HL-60 (cell line): ENCODE data around the gene GRAMD4.
A peak's percentile ranks its signal among the peaks of the same experiment; 100 is the strongest.

Source experiments
- GABPA ChIP-seq: IDR thresholded peaks from 2 replicates; pipeline ENCODE4 v1.6.1; 2012; ENCODE audit warnings: low read depth
- POLR2AphosphoS5 ChIP-seq: IDR thresholded peaks from 2 replicates; pipeline ENCODE4 v1.6.1; 2012; ENCODE audit warnings: low read depth
- SPI1 ChIP-seq: IDR thresholded peaks from 2 replicates; pipeline ENCODE4 v1.6.1; 2012; ENCODE audit warnings: low read depth, mild to moderate bottlenecking, borderline replicate concordance
- TF ChIP-seq, protein P1 (sequence below): IDR thresholded peaks from one replicate; pipeline ENCODE4 v1.5.1; 2011; ENCODE audit warnings: low read length, control low read depth, inconsistent platforms; ENCODE audit not compliant: insufficient read depth
- TF ChIP-seq, protein P2 (sequence below): IDR thresholded peaks from 2 replicates; pipeline ENCODE4 v1.6.1; 2012; ENCODE audit warnings: low read depth; ENCODE audit not compliant: insufficient replicate concordance

DNA sequence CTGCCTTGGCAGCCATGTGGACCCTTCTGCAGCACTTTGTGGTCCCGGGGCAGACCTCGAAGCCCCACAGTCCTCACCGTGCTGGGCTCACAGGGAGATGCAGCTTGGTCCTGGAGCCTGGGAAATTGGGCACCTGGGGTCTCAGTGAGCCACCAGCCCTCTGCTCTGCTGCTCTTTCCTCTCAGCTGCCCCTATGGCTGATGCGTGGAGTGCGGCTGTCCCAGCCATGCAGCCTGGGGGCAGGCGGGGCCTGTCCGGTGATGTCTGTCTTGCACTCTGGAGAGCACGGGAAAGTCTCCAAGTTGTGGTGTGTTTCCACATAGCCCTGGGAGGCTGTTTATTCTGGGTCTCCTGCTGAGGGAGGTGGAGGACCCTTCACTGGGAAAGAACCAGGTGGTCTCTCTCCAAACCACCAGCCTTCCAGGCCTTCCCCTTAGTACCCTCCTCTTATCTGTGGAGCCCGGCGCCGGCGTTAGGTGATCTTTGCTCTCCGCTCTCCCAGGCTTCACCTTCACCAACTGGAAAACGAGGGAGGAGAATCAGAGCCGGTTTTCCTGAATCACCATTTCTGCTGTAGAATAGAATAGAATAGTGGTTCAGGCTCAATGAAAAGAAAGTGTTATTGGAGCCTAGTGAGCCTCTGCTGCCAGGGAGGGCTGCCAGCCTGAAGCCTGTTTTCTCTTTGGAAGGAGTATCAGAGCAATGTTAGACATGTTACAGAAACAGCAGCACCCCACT lies 41.2 kb upstream of the GRAMD4 start:
- TF ChIP-seq SPI1 = no peak
- TF ChIP-seq, protein P1, sequence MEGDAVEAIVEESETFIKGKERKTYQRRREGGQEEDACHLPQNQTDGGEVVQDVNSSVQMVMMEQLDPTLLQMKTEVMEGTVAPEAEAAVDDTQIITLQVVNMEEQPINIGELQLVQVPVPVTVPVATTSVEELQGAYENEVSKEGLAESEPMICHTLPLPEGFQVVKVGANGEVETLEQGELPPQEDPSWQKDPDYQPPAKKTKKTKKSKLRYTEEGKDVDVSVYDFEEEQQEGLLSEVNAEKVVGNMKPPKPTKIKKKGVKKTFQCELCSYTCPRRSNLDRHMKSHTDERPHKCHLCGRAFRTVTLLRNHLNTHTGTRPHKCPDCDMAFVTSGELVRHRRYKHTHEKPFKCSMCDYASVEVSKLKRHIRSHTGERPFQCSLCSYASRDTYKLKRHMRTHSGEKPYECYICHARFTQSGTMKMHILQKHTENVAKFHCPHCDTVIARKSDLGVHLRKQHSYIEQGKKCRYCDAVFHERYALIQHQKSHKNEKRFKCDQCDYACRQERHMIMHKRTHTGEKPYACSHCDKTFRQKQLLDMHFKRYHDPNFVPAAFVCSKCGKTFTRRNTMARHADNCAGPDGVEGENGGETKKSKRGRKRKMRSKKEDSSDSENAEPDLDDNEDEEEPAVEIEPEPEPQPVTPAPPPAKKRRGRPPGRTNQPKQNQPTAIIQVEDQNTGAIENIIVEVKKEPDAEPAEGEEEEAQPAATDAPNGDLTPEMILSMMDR = no peak
- TF ChIP-seq, protein P2, sequence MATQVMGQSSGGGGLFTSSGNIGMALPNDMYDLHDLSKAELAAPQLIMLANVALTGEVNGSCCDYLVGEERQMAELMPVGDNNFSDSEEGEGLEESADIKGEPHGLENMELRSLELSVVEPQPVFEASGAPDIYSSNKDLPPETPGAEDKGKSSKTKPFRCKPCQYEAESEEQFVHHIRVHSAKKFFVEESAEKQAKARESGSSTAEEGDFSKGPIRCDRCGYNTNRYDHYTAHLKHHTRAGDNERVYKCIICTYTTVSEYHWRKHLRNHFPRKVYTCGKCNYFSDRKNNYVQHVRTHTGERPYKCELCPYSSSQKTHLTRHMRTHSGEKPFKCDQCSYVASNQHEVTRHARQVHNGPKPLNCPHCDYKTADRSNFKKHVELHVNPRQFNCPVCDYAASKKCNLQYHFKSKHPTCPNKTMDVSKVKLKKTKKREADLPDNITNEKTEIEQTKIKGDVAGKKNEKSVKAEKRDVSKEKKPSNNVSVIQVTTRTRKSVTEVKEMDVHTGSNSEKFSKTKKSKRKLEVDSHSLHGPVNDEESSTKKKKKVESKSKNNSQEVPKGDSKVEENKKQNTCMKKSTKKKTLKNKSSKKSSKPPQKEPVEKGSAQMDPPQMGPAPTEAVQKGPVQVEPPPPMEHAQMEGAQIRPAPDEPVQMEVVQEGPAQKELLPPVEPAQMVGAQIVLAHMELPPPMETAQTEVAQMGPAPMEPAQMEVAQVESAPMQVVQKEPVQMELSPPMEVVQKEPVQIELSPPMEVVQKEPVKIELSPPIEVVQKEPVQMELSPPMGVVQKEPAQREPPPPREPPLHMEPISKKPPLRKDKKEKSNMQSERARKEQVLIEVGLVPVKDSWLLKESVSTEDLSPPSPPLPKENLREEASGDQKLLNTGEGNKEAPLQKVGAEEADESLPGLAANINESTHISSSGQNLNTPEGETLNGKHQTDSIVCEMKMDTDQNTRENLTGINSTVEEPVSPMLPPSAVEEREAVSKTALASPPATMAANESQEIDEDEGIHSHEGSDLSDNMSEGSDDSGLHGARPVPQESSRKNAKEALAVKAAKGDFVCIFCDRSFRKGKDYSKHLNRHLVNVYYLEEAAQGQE = no peak
- 0 out of 2 replicates have a peak, but pooled peaks have one; percentile 30 for TF ChIP-seq POLR2AphosphoS5
- TF ChIP-seq GABPA = no peak
